ENCODE measurements around the gene INPP5E.

INPP5E gene, protein sequence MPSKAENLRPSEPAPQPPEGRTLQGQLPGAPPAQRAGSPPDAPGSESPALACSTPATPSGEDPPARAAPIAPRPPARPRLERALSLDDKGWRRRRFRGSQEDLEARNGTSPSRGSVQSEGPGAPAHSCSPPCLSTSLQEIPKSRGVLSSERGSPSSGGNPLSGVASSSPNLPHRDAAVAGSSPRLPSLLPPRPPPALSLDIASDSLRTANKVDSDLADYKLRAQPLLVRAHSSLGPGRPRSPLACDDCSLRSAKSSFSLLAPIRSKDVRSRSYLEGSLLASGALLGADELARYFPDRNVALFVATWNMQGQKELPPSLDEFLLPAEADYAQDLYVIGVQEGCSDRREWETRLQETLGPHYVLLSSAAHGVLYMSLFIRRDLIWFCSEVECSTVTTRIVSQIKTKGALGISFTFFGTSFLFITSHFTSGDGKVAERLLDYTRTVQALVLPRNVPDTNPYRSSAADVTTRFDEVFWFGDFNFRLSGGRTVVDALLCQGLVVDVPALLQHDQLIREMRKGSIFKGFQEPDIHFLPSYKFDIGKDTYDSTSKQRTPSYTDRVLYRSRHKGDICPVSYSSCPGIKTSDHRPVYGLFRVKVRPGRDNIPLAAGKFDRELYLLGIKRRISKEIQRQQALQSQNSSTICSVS

DNA sequence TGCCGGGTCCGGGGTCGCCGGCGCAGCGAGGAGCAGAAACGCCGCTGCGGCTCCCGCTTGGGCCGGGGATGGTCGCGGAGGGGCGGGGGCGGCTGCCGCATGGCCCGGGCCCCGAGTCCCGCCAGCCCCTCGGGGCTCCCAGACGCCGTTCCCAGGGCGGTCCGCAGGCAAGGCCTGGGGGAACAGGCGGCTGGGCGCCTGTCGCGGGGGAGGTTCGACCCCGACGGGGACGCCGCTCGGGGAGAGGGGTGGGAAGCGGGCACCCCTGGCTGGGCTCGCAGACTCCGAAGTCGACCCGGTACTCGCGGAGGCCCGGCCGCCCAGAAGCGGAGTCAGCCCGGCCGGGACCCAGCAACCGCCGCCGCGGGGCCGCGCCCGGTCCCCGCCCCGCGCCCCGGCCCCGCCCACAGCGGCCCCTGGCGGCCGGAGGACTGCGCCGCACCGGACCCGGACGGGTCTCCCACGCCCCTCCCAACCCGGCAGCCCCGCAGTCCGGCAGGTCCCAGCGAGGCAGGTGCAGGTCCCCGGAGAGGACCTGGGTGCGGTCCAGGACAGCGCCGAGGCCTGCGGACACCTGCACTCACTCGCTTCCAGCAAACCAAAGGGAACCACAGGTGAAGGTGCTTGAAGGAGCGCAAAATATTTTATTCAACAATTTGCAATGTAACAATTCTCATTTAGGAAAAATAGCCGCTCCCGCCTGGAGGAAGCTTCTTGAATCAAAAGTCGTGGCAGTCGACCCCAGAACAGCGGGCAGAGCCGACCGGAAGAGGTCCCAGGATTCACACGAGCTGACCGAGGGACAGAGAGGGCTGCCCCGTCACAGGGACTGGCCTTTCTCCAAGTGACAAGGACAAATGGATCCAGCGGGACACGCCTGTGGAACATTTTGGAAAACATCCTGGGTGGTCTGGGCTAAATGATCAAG, at the start of gene INPP5E:
Gene INPP5E (minus strand): TSS at position 365 of the 928 bp plus-strand sequence. CDS start 426 bp downstream, outside the sequence.
- DNase-seq: peak; percentile 49

DNA sequence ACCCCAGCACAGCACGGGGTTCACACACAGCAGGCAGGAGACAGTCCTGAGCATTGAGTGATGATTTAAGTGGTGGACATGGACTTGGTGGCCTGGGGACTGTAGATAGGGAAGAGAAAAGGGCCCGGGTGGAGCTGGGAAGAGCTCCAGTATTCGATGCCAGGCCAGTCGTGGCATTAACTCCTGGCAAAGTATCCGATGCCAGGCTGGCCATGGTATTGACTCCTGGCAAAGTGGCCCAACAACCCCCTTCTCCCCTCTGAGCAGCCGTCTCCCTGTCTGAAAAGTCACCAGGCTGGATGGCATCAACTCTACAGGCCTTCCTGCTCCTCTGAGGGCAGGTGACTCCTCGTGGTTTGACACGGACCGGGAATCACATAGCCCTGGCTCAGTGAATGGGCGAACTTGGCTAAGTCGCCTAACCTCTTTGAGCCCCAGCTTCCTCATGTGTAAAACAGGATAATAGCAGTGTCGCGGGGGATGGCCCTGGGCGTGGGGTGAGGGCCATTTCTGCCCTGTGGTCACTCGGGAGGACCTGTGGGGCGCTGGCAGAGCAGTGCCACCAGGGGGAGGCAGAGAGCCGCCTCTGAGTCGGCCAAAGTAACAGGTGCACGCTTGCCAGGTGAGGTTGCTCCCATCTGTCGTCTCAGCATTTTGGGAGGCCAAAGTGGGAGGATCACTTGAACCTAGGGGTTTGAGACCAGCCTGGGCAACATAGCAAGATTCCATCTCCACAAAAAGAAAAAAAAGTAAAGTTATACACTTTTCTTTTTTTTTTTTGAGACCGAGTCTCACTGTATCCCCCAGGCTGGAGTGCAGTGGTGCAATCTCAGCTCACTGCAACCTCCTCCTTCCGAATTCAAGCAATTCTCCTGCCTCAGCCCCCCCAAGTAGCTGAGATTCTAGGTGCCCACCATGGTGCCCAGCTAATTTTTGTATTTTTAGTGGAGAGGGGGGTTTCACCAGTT, 48.9 kb upstream of the INPP5E start:
- DNase-seq: peak; percentile 22

DNA sequence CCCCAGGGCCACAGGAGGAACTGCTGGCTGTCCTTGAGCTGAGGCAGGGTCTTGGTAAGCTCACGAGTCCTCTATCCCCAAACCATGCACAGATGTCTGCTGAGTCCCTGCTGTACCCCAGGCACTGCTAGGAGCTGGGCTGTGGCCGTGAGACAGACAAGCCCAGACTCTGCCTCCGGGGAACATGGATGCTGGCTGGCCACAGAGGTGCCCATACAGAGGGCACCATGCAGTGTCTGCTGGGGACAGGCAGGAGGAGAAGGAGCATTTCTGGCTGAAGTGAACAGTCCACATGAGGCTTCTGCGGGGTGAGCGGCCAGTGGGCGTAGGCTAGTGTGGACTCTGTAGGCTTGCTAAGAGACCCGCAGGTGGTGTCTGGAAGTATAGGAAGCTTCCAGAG, 48.0 kb upstream of the INPP5E start:
- DNase-seq: no peak

DNA sequence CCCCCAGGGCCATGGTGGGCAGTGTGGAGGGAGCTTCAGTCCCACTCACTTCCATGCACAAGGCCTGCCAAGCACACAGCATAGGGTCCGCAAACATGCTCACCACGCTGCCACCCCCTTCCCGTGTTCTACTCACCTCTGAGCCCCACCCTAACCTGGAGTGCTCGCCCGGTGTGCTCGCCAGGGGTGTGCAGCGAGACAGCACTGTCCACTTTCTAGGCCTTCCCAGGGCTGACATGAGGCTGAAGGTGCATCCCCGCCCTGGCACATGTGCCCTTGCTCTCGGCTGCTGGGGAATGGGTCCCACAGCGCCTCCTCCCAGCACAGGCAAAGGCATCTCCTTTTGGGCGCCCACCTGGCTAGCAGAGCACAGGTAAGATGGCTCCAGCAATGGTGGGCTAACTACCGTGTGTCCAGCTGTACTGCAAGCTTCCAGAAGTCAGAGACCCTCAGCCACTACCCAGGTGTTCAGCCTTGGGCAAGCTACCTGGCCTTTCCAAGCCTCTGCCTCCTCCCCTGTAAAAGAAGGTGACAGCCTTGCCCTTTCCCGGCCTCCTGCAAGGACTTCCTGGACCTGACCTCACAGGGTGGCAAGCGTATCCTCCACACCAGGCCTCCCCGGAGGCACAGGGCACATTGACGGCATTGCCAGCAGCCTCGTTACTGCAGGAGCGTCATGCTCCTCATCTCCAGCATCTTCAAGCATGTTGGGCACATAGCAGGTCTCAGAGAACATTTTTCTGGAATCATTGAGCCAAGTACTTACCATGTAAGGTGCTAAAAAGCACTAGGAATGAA, 47.4 kb upstream of the INPP5E start:
- no peak for DNase-seq

DNA sequence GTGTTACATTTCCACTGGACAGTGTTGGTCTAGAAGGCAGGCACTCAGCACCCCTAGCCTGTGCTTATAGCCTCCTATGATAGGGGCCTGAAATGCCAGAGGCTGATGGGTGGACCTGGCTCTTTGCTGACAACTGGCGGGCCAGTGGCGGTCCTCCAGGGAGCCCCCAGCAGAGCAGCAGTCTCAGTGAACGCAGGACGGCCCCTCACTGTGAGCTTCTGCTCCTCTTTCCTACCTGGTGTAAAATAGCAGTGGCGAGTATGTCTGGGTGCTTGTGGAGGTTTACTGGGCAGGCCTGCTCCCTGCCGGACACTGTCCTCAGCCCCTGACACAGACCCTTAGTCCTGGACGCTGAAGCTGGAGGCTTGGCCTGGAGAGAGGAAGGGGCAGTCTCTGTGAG, 46.5 kb upstream of the INPP5E start:
- DNase-seq: no peak

DNA sequence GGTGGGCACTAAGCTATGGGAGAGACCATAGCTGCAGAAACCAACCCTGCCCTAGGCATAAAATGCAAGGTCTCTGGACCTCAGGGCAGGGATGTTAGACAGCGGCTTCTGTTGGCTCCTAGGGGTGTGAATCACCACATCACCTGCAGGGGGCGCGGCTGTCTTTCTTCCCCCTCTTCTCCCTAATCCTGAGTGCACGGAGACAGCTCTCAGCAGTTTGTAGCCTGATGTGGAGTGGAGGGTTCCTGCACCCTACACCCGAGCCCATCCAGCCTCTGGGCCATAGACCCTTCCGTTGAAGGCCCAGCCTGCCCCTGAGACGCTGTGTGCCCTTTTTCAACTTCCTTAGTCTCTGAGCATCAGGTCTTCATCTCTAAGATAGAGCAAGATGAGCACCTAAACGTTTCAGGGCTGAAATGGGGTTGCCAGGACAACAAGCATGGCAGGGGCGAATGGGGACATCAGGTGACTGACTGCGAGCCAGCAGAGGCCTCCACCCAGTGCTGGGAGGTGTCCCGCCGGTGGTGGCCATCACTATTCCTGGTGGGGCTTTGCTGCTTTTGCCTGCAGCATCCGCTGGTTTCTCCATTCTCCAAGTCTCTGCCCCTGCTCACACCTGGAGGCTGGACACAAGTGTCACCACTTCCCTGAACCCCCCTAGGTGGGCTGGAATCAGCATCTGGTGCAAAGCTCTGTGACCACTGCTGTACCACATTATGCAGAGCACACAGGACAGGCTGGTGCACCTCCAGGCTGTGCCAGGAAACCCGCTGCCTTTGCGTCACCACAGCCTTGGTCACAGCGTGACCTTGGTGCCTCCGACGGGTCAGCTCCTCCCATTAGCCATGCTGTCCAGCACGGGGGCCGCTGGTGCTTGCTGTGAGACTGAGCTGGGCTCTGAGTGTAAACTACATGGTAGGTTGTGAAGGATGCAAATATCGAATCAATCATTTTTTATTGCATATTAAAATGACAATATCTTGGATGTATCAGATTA, 45.7 kb upstream of the INPP5E start:
- DNase-seq: peak; percentile 35

DNA sequence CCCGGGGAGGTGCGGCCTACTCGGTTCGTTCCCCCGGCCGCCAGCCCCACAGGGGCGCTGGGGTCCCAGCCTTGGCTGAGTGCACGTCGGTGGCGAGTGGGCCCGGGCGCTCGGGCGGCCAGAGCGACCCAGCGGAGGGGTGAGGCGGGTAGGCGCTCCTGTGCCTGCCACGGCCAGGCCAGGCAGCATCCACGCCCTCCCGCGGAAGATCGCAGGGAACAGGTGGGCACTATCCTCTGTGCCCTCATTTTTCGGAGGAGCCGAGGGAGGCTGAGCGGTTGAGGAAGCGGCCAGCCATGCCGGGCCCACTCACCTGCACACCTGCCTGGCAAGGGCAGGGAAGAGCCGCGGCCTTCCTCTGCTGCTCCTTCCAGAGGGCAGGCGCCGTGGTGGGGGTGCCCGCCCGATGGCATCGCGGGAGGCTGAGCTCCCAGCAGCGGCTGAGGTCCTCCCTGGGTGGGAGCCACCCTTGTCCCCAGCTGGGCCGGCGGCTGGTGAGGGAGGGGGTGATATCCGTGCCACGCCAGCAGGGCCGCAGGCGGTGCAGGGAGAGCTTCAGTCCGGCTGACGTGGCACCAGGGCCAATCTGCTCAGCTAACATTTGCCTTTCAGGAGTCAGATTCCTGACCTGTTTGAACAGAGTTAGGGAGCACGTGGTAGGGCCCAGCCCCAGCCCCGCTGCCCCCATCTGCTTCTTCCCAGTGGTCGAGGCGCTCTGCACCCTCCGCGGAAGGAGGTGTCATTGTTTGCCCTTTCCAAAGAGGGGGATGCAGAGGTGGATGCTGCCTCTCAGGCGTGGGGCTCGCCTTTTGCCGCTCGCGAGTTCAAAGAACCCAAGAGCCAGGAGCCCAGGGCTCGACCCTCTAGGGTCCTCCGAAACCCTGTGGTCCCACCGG, 44.8 kb upstream of the INPP5E start:
- DNase-seq: no peak

DNA sequence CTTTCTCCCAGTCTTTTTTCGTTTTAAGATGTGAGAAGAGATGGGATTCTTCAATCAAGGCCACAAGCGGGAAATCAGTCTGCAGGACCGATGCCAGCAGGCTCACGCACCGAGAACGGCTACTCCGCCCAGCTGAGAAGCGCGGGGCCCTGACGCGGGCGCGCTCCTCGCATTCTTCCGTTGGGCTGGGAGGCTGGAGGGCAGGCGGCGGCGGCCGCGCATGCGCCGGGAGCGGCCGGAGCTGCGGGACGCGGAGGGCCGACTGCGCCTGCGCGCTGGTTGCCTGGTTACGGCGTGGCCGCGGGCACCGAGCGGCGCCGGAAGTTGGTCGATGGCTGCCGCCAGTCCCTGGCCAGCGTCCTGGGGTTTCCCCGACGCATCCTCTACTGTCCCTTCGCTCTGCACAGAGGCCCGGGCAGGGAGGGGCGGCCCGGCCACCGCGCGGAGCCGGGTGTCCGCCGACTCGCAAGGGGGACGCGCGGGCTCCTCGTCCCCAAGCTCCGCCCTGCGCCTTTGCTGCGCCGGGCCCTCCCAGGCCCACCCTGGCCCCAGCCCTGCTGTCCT, 44.0 kb upstream of the INPP5E start:
- peak; percentile 82 for DNase-seq

DNA sequence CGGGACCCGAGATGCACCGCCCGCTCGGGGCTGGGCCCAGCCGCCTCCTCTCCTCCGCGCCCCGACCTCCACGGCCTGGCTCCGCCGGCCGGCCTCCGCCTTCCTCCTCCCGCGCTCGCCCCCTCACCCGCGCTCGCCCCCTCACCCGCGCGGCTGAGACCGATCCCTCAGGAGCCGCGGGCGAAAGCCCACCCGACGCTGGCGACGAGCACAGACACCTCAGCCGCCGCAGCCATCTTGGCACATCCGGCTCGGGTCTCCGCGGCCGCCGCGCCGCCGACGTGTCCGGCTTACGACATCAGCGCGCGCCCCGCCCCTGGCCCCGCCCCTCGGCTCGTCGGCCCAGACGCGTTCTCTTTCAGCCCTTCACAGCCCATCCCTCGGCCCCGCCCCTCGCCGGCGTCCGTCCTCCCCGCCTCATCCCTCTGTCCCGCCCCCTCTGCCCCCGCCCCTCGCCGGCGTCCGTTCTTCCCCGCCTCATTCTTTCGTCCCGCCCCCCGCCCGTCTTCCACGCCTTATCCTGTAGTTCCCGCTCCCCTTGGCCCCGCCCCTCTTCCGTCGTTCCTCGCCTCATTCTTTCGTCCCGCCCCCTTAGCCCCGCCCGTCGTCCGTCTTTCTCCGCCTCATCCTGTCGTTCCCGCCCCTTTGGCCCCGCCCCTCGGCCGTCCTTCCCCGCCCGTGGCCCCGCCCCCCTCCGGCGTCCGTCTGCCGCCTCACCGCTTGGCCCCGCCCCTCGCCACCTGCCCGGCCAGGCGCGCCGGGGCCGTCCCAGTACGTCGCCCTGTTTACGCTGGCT, 43.3 kb upstream of the INPP5E start, which contains the start of gene SEC16A:
Gene SEC16A (minus strand): TSS at position 248 of the 796 bp plus-strand sequence. CDS start 5,425 bp downstream, outside the sequence.
- DNase-seq: peak; percentile 100

DNA sequence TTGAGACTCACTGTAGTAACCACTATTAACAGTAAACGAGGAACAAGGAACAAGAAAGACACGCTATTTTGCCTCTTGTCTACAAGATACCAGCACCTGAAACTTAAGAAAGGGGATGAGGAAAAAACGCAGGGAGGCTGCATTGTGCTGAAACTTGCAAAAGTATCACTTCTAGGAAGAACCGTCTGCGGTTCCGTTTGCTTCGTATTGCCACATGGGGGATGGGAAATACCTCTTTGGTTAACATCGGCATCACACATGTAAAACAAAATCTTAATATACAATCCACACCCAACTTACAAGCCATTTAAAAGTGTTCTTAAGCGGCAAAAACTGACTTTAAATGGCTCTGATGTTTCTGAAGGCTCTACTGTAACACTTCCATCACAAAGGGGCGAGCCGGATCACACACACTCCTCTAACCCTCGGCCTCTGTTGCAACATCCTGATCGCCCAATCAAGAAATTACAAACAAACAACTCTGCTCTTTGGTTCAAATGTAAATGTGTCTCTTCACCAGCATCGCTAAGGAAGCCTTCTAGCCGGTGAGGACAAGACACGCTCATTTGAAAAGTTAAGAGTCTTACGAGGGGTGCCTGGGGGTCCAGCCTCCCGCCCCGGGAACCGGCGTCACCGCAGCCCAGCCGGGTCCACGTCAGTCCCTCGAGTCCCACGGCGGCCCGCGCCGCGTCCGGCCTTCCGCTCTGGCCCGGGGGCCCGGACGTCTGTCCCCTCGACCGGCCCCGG, 42.6 kb upstream of the INPP5E start:
- peak; percentile 38 for DNase-seq

DNA sequence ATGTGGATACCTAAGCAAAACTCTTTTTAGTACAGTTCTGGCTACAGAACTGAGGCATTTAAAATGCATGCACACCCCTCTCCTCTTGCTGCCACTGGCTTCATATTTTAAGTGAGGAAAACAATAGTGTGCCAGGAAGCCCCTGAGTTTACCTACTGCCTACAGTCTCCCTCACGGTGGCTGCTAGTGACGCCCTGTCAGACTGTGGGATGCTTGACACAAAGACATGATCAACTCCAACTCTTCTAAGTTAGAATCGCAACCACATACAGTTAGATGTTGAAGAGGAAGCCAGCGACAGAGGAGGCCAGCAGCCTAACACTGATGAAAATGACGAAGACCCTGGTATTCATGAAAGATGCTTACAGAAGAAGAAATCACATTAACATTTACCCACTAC, 41.9 kb upstream of the INPP5E start:
- no peak for DNase-seq

DNA sequence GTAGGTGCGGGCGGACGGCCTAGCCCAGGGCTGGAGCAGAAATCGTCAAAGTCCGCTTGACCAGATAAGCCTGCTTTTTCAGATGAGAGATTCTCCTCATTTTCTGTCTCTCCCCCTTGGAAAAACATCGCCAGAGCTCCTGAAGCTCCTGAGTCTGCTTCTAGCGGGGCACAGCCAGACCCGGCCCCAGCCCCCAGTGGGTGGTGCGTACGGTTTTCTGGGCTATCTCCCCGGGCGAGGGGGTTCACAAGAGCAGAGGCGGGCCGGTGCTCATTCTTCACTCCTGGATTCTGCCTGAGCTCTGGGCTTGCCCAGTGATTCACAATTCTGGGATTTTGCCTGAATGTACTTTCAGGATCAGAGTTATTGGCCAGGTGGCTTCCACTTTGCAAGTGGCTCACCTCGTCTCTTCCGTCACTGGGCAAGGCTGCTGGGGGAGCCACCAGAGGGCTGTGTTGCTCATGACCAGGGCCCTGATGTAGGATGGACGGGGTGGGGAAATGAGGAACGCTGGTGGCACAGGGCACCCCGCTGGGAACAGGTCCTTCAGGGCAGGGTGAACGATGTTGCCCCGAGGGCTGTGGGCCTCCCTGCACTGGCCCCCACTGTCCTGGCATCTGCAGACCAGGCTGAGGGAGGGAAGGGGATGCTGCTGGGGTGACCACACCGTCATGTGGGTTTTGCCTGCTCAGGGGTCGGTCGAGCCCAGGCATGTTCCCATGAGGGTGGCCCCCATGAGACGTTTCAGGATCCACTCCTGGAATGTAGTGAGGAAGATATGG, 36.9 kb upstream of the INPP5E start:
- no peak for DNase-seq

DNA sequence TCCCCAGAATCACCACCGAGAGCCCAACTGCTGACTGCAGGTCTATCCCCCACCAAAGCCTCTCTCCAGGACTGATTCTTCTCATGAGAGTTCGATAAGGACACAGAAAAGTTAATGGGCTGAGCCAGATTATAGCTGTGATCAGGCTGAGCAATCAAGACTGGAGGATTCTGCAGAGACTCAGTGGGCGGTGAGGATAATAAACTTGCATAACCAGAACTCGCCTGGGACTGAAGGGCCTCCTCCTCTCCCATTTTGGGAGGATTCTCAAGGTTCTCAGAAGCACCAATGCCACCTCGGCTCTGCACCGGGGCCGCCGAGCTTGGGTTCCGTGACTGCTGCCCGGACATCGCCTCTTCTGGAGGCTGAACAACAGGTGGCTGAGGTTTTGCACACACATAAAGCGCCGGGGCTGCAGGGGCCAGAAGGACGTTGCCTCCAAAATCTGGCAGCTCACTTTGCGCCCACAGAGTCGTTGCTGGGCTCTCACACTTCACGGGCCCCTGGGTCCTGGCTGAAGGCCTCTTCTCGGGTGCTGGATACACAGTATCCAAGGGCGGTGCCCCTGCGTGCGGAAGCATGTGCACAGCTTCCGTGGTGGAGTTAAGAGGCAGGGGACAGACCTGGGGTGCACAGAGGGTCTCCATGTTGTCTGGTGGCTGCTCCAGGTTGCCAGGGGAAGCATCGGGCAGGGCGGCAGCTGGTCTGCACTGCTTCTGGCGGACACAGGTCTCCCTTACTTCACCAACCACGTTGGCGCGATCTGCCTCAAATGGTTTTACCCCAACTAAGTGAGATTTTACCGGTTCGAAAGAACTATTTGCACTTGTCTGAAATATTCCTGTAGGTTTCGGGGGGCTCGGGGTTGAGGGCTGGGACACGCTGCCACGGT, 35.6 kb upstream of the INPP5E start:
- DNase-seq: no peak

DNA sequence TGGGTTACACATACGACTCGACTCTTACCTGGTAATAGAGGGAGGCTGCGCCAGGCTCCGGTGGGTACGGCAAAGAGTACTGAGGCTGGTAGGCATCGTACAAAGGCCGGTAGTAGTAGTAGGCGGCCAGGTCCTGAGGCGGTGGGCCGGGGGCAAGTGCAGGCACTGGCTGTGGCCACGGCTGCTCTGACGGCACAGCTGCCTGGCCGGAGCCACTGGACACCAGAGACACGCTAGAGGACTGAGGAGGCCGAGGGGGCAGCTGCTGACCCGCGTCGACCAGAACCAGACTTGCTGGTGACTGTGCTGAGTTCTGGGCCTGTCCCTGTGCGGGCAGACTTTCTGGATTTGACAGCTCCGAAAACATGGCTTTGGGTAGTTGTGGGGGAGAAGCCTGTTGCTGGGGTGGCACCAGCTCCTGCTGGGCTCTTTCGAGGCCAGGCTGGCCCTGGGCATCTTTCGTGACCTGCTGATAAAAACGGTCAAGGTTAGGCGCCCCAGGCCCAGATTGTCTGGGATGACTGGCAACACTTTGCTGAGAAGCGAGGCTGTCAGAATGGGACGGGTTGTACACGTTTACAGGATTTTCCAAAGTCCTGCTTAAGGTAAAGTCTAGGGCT, 34.5 kb upstream of the INPP5E start:
- no peak for DNase-seq

Measured in NK-92 treated with Interleukin-12 subunit alpha and Interleukin-12 subunit beta, amount 100 ng/mL, for 24 hours (cell line).